Measurements from ENCODE around the gene DEPDC5.
"Not testable (repeated sequence)": the region's sequence is repeated elsewhere in the genome, so short reads cannot be mapped to it uniquely, and the experiment has no call there.

The DEPDC5 gene

GRCh38 chr22:31753634-31754501 is at the start of gene DEPDC5:
Gene DEPDC5 (plus strand): TSS chr22:31754019. CDS start chr22:31754922, 903 bp downstream.
- DNase-seq, result peak; percentile 89 to 94

- no peak for DNase-seq
These were observed 46.3 kb upstream of the DEPDC5 start for GRCh38 chr22:31707519-31707918.

- not testable (repeated sequence) for DNase-seq
These were observed 42.6 kb upstream of the DEPDC5 start for GRCh38 chr22:31711226-31711625.

- DNase-seq, result no peak
These were observed 38.6 kb upstream of the DEPDC5 start for GRCh38 chr22:31715147-31715778.

- DNase-seq, result no peak
These were observed 33.9 kb upstream of the DEPDC5 start for GRCh38 chr22:31719850-31720471.

- DNase-seq, result no peak
These were observed 30.1 kb upstream of the DEPDC5 start for GRCh38 chr22:31723723-31724122.

- DNase-seq, result no peak
These were observed 27.1 kb upstream of the DEPDC5 start for GRCh38 chr22:31726692-31727091.

GRCh38 chr22:31728857-31729256 is 25.0 kb upstream of the DEPDC5 start:
- DNase-seq, result no peak

- DNase-seq, result no peak
These were observed 23.5 kb upstream of the DEPDC5 start for GRCh38 chr22:31730344-31730711.

GRCh38 chr22:31732089-31732829 is 21.6 kb upstream of the DEPDC5 start:
- DNase-seq, result no peak

- no peak for DNase-seq
These were observed 20.2 kb upstream of the DEPDC5 start for GRCh38 chr22:31733580-31734079.

GRCh38 chr22:31734512-31734911 is 19.3 kb upstream of the DEPDC5 start:
- DNase-seq, result no peak

GRCh38 chr22:31736458-31736857 is 17.4 kb upstream of the DEPDC5 start:
- DNase-seq, result no peak

- DNase-seq, result no peak
These were observed 15.9 kb upstream of the DEPDC5 start for GRCh38 chr22:31737932-31738331.

- DNase-seq, result no peak
These were observed 15.3 kb upstream of the DEPDC5 start for GRCh38 chr22:31738566-31738965.

GRCh38 chr22:31739795-31740201 is 14.0 kb upstream of the DEPDC5 start:
- no peak for DNase-seq

- DNase-seq, result not testable (repeated sequence)
These were observed 13.5 kb upstream of the DEPDC5 start for GRCh38 chr22:31740314-31740713.

GRCh38 chr22:31742115-31742514 is 11.7 kb upstream of the DEPDC5 start:
- DNase-seq, result no peak

- no peak for DNase-seq
These were observed 11.1 kb upstream of the DEPDC5 start for GRCh38 chr22:31742682-31743081.

GRCh38 chr22:31743871-31744270 is 9.9 kb upstream of the DEPDC5 start:
- no peak for DNase-seq

GRCh38 chr22:31747441-31747840 is 6.4 kb upstream of the DEPDC5 start:
- no peak for DNase-seq

- DNase-seq, result no peak
These were observed 5.3 kb upstream of the DEPDC5 start for GRCh38 chr22:31748490-31748889.

Data from NCI-H1930 (cell line).